Measurements from ENCODE around the gene ALKBH1.
"Not testable (repeated sequence)": the region's sequence is repeated elsewhere in the genome, so short reads cannot be mapped to it uniquely, and the experiment has no call there.

The ALKBH1 gene, protein sequence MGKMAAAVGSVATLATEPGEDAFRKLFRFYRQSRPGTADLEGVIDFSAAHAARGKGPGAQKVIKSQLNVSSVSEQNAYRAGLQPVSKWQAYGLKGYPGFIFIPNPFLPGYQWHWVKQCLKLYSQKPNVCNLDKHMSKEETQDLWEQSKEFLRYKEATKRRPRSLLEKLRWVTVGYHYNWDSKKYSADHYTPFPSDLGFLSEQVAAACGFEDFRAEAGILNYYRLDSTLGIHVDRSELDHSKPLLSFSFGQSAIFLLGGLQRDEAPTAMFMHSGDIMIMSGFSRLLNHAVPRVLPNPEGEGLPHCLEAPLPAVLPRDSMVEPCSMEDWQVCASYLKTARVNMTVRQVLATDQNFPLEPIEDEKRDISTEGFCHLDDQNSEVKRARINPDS

GRCh38 chr14:77707724-77708408 lies at the start of gene ALKBH1, which contains the start of gene SLIRP:
ALKBH1 (minus strand) TSS chr14:77708023; CDS start chr14:77708004, 19 bp downstream.
SLIRP (plus strand) TSS chr14:77708103; CDS start chr14:77708112, 9 bp downstream.
- peak; percentile 66 for FAIRE-seq

DNA sequence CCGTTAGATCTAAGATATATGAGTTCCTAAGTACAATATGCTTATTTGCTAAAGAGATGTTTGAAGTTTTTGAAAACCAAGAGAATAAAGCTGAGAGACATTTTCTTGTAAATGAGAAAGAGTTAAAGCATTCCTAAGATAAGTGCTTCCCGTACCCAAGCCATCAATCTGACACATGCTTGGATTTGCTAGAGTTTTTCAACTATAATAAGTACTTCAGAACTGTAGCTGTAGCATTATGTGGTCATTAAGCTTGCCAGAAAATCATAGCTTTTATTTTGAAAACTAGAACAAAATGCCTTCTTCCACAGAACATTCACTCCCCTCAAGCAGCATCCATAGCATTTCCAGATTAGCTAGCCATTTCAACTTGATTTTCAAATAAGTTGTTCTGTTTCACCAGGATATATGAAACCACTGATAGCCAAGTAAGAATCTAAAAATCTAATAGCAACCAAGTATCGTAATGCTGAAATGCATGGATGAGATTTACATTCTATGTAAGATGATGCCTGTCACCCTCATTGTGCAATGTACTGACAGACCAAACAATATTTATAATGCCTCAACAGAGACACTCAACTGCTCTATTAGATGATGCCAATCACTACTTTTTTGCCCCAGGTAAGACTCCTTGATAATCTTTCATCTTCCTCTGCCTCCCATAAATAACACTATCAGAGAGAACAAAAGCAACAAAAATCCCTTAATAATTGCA lies 45.1 kb upstream of the ALKBH1 start:
- FAIRE-seq: peak; percentile 34

DNA sequence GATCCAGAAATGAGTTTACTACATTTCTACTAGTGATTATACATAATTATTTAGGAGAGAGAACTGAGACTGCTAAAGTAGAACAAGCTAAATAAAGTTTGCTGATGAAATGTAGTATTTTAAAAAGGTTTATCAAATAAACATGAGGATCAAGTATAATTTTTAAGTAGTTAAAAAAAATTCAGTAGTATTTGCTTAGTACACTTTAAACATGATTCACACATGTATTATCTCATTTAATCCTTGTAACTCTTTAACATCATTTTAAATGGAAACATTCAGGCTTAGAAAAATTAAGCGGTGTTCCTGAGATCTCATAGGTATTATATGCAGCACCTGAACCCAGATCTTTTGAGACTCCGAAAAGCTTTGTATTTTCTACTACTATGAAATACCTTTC lies 44.4 kb upstream of the ALKBH1 start:
- FAIRE-seq: peak; percentile 52

GRCh38 chr14:77747425-77747824 lies 39.6 kb upstream of the ALKBH1 start:
- FAIRE-seq: not testable (repeated sequence)

GRCh38 chr14:77746064-77746702 lies 38.4 kb upstream of the ALKBH1 start:
- no peak for FAIRE-seq

GRCh38 chr14:77741438-77741837 lies 33.6 kb upstream of the ALKBH1 start:
- no peak for FAIRE-seq

- no peak for FAIRE-seq
Measured at GRCh38 chr14:77738559-77739250, 30.9 kb upstream of the ALKBH1 start.

GRCh38 chr14:77730976-77731497 lies 23.2 kb upstream of the ALKBH1 start:
- no peak for FAIRE-seq

- FAIRE-seq: no peak
Measured at GRCh38 chr14:77722301-77722700, 14.5 kb upstream of the ALKBH1 start.

- no peak for FAIRE-seq
Measured at GRCh38 chr14:77721437-77721836, 13.6 kb upstream of the ALKBH1 start.

- no peak for FAIRE-seq
Measured at GRCh38 chr14:77717608-77718305, 9.9 kb upstream of the ALKBH1 start.

GRCh38 chr14:77714926-77715325 lies 7.1 kb upstream of the ALKBH1 start:
- no peak for FAIRE-seq

DNA sequence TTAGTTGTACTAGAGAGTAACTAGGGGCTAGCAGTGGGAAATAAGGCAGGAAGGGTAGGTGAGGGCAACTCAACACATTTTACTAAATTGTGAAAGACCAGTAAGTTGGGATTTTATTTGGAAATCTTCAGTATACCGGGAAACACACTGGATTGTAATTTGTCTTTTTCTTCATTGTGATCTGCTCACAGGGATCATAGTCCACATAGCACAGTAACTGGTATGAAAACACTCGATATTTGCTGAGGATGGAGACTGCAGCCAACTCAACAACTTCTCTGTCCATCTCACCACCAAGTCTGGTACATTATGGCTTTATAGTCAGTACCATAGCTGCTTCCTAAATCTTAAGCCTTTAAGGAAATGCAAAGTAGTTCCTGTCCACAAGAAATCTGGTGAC lies 2.5 kb upstream of the ALKBH1 start:
- no peak for FAIRE-seq

- FAIRE-seq: no peak
Measured at GRCh38 chr14:77709412-77709811, 1.6 kb upstream of the ALKBH1 start.

DNA sequence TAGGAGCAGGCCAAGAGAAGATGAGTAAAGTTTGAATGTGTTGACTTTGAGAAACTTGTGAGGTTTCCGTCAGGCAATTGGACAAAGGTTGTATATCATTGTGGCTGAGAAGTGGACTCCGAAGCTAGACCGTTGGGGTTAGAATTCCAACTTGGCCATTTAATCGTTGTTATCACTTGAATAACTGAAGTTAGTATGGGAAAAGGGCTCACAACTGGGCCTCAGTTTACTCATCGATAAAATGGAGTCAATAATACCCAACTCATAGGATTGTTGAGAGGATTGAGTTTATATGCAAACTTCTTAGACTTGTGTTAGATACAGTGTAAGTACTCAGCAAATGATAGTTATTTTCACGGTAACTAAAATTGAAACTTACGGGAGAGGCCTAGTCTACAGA lies 926 bp upstream of the ALKBH1 start:
- FAIRE-seq: no peak

GRCh38 chr14:77707355-77707723 lies 484 bp downstream of the ALKBH1 start:
- no peak for FAIRE-seq

DNA sequence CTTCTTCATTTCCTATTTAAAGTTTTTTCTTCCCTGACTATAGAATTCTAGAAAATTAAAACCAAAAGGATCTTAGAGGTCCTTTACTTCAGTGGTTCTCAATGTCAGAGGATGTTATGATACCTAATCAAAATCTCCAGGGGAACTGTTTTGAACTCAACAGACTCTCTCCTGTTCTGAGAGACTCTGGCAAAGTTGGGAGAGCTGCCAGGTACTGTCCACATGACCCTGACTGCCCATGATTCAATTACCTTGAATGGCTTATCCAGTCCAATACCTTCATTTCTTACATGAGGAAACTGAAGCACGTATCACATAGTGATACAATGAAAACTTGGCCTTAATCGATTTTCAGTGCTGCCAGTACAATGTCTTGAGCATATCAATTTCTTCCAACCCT lies 16.6 kb downstream of the ALKBH1 start:
- peak; percentile 11 for FAIRE-seq

DNA sequence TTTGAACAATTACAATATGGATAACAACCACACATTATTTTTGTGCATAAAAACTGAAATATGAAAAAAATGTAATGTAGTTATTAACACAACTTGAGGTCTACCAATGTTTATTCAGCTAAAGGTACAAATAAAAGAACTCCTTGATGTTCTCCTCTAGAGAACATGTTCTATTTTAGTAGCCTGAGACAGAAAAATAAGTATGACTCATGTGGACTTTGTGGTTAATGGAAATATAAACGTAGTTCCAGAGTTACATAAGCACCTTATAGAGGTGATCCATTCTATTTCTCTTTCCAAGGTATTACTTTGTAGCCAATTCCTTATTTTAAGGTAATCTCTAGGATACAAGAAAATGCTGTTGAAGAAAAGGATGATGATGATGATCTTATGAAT lies 25.7 kb downstream of the ALKBH1 start:
- no peak for FAIRE-seq

GRCh38 chr14:77681196-77682157 lies 26.3 kb downstream of the ALKBH1 start:
- no peak for FAIRE-seq

GRCh38 chr14:77674931-77675330 lies 32.9 kb downstream of the ALKBH1 start:
- FAIRE-seq: no peak
